NK-92 (cell line): ENCODE results near the gene KCTD15.

Experiments used
- DNase-seq: peaks from one replicate; lab custom pipeline; 2025; ENCODE audit not compliant: unreplicated experiment; lab: John Stamatoyannopoulos, UW

The KCTD15 gene

GRCh38 chr19:33796164-33796875 lies at the start of gene KCTD15:
KCTD15 (plus strand) TSS chr19:33796870; CDS start chr19:33800455, 3,585 bp downstream.
- no peak for DNase-seq

- DNase-seq: no peak
Observed at GRCh38 chr19:33747273-33747672, 49.4 kb upstream of the KCTD15 start.

GRCh38 chr19:33748231-33748630 lies 48.4 kb upstream of the KCTD15 start:
- DNase-seq: no peak

GRCh38 chr19:33749016-33749415 lies 47.7 kb upstream of the KCTD15 start:
- no peak for DNase-seq

GRCh38 chr19:33749619-33750175 lies 47.0 kb upstream of the KCTD15 start:
- DNase-seq: no peak

GRCh38 chr19:33750587-33751435 lies 45.9 kb upstream of the KCTD15 start:
- DNase-seq: no peak

- no peak for DNase-seq
Observed at GRCh38 chr19:33751436-33751770, 45.3 kb upstream of the KCTD15 start.

- no peak for DNase-seq
Observed at GRCh38 chr19:33752018-33752800, 44.5 kb upstream of the KCTD15 start.

GRCh38 chr19:33752945-33753344 lies 43.7 kb upstream of the KCTD15 start:
- no peak for DNase-seq

- DNase-seq: no peak
Observed at GRCh38 chr19:33754361-33754760, 42.3 kb upstream of the KCTD15 start.

GRCh38 chr19:33755099-33756035 lies 41.3 kb upstream of the KCTD15 start:
- no peak for DNase-seq

- no peak for DNase-seq
Observed at GRCh38 chr19:33756177-33756576, 40.5 kb upstream of the KCTD15 start.

- no peak for DNase-seq
Observed at GRCh38 chr19:33758541-33759013, 38.1 kb upstream of the KCTD15 start.

- DNase-seq: no peak
Observed at GRCh38 chr19:33759356-33759755, 37.3 kb upstream of the KCTD15 start.

GRCh38 chr19:33763633-33764371 lies 32.9 kb upstream of the KCTD15 start:
- DNase-seq: no peak

GRCh38 chr19:33766623-33767022 lies 30.0 kb upstream of the KCTD15 start:
- no peak for DNase-seq

GRCh38 chr19:33767898-33768413 lies 28.7 kb upstream of the KCTD15 start:
- DNase-seq: no peak

- no peak for DNase-seq
Observed at GRCh38 chr19:33769208-33769607, 27.5 kb upstream of the KCTD15 start.

- DNase-seq: no peak
Observed at GRCh38 chr19:33770107-33770506, 26.6 kb upstream of the KCTD15 start.
